ENCODE results near the gene OR52D1. TPM values are rescaled to one million over a fixed set of nuclear protein-coding genes. Genes with fewer than 3 reads are reported as not detected.

The OR52D1 gene
- total and polyA plus RNA-seq, 9 of the 15 experiments (the other 6 are each of a cell fraction or from before 2014, with no cell fraction given): 0.14 to 1.3 (median 0.97) TPM; not detected in 6

GRCh38 chr11:5505363-5506048, 17.0 kb downstream of the OR52D1 start (continued):
- TF ChIP-seq SNIP1 (IDR thresholded peaks at IDR 0.05; ENCODE audit: low read depth) (0 out of 2 replicates have a peak, but pooled peaks have one; percentile 42), CC2D1A (IDR thresholded peaks at IDR 0.05) (peak; percentile 57; the same call in 1 of the 2 replicates), USF1 (CRISPR knock-in tag; IDR thresholded peaks at IDR 0.05) (no peak), RAD21 (CRISPR knock-in tag; conservative IDR thresholded peaks at IDR 0.05 in 1 of 2, IDR thresholded peaks at IDR 0.05 in 1 of 2) (no peak), ELF4 (CRISPR knock-in tag; IDR thresholded peaks at IDR 0.05) (no peak), PRPF4 (IDR thresholded peaks at IDR 0.05; ENCODE audit: insufficient read depth, low read depth, low read length, poor library complexity, severe bottlenecking) (no peak), TCF7 (IDR thresholded peaks at IDR 0.05; ENCODE audit: borderline replicate concordance) (no peak), DEAF1 (CRISPR knock-in tag; IDR thresholded peaks at IDR 0.05) (no peak), SMC3 (conservative IDR thresholded peaks at IDR 0.05; ENCODE audit: insufficient read depth, low read depth, low read length) (no peak), TOE1 (IDR thresholded peaks at IDR 0.05; ENCODE audit: borderline replicate concordance) (peak; percentile 13; the same call in 1 of the 2 replicates), TOE1 (CRISPR knock-in tag; IDR thresholded peaks at IDR 0.05; ENCODE audit: borderline replicate concordance, low read depth) (no peak), ZNF407 (IDR thresholded peaks at IDR 0.05; ENCODE audit: low read depth) (no peak), GMEB1 (CRISPR knock-in tag; IDR thresholded peaks at IDR 0.05) (no peak), TCF3 (CRISPR knock-in tag; IDR thresholded peaks at IDR 0.05) (no peak)

All from K562 (cell line).